Adrenal gland (tissue), 12 donors: ENCODE measurements around the gene PRKN. TPM values are rescaled to one million over a fixed set of nuclear protein-coding genes. Genes with fewer than 3 reads are reported as not detected.

Source experiments
- DNase-seq, 7 donors: peaks; one replicate each; pipeline ENCODE4 v3.0.0-alpha.2; 2019 to 2020
- H3K27ac ChIP-seq, 5 donors: fragments of 200-600 bp; sonication (generic) in 4 of 5; 1 replicate in 3 of 5; 2 replicates in 2 of 5; pipeline versions ENCODE4 v1.5.1 to v1.8.0; 2016 to 2020; ENCODE audit warnings: mild to moderate bottlenecking in 1 of 5
- H3K27me3 ChIP-seq: fragments of 200-600 bp; 2 replicates; pipeline ENCODE4 v1.8.0; 2021
- H3K36me3 ChIP-seq, 2 donors: fragments of 200-600 bp; replicated peaks in 1 of 2; 1 replicate in 1 of 2; 2 replicates in 1 of 2; pipeline versions ENCODE4 v1.5.1 to v1.8.0; 2018 to 2022
- H3K4me1 ChIP-seq, 2 donors: fragments of 200-600 bp; replicated peaks in 1 of 2; 1 replicate in 1 of 2; 2 replicates in 1 of 2; pipeline versions ENCODE4 v1.5.1 to v1.8.0; 2018 to 2021
- H3K4me3 ChIP-seq, 4 donors: fragments of 200-600 bp; sonication (generic) in 3 of 4; one replicate each; pipeline ENCODE4 v1.5.1; 2016 to 2018
- H3K9me3 ChIP-seq, 3 donors: fragments of 200-600 bp; sonication (generic) in 1 of 3; replicated peaks in 1 of 3; 1 replicate in 2 of 3; 2 replicates in 1 of 3; pipeline versions ENCODE4 v1.5.1 to v1.8.0; 2016 to 2021
- CTCF ChIP-seq, 6 experiments: fragments of 450-650 bp in 4 of 6; fragments of 200-600 bp in 2 of 6; sonication (generic) in 1 of 6; IDR thresholded peaks; 1 replicate in 5 of 6; 2 replicates in 1 of 6; pipeline versions ENCODE4 v1.5.1 to v1.8.0; 2016 to 2021; ENCODE audit warnings: antibody characterized with exemption in 6 of 6, mild to moderate bottlenecking in 2 of 6, moderate library complexity in 1 of 6
- POLR2A ChIP-seq, 2 donors: fragments of 450-650 bp; IDR thresholded peaks; one replicate each; pipeline ENCODE4 v1.6.1; 2017; ENCODE audit warnings: antibody characterized with exemption in 2 of 2, mild to moderate bottlenecking in 2 of 2, moderate library complexity in 1 of 2
- WGBS, 4 donors: extraction: QIAGEN DNeasy Blood & Tissue Kit in 2 of 4; methylation state at CpG; one replicate each; pipeline versions ENCODE4 v1.1.5 to v1.1.7; 2013 to 2017; 5-methylcytosine and 5-hydroxymethylcytosine counted together
- intact Hi-C, 2 donors: fragments of 100-400 bp; cut with DNase I; formaldehyde crosslinking; loops; one replicate each; pipeline versions ENCODE4 v1.14.1 to v1.15.0; 2022 to 2023
- polyA plus RNA-seq, 3 donors: library from polyadenylated mRNA; stranded (reverse); fragments of 200-250 nt in 2 of 3; fragments of 350-450 nt in 1 of 3; fragmentation: Illumina TruSeq in 1 of 3; extraction: RNeasy Lipid Tissue Mini Kit (QIAGEN cat#74804) in 1 of 3; gene quantifications; one replicate each; pipeline ENCODE4 v1.2.3, GENCODE V29; 2013 to 2014
- total RNA-seq, 9 donors: library from RNA; depleted of rRNA in 4 of 9; stranded (reverse); fragments of >200 nt in 4 of 9; fragments of 120-200 nt in 1 of 9; fragmentation: NEBNext Ultra II Directional in 1 of 9; extraction: Animal tissue kit (Norgen Biotek cat#: 25700) in 1 of 9; gene quantifications; one replicate each; pipeline versions ENCODE4 v1.1.0 to v1.2.4, GENCODE V29; 2013 to 2023
- donor health status: healthy with polysubstance abuse.
- donor health status: Bipolar disorder and iron deficiency.
- donor health status: DM: yes; HTN: yes; CAD: no.
- donor health status: DM: no; HTN: no; CAD: no.
- donor health status: DM: no; HTN: no; CAD: no.
- donor health status: DM: yes; HTN: yes; CAD: no.

PRKN gene
- total and polyA plus RNA-seq, 12 donors: 1.9 to 159 (median 13.3) TPM

GRCh38 chr6:161711515-161711914, 1016.1 kb downstream of the PRKN start:
- Histone ChIP-seq H3K27ac (no peak overlapping the region), H3K9me3 (no peaks in the 10 kb centered on the region), H3K36me3 (no peaks in the 10 kb centered on the region), H3K4me3 (no peak overlapping the region), H3K27me3 (no peaks in the 10 kb centered on the region), H3K4me1 (no peaks in the 10 kb centered on the region)
- no peak for DNase-seq
- TF ChIP-seq CTCF (IDR thresholded peaks at IDR 0.05): no peak
- no peak for TF ChIP-seq POLR2A (IDR thresholded peaks at IDR 0.05)
- intact Hi-C loops: no loop called here

GRCh38 chr6:161710698-161711097, 1016.9 kb downstream of the PRKN start:
- Histone ChIP-seq H3K27me3 (no peaks in the 10 kb centered on the region), H3K9me3 (no peaks in the 10 kb centered on the region), H3K4me1 (no peaks in the 10 kb centered on the region), H3K4me3 (no peak overlapping the region), H3K36me3 (no peaks in the 10 kb centered on the region), H3K27ac (no peak overlapping the region)
- WGBS, 4 donors: 77 to 80% (median 79%) methylated on average over 2 of the region's 2 CpGs
- intact Hi-C loops: no loop called here
- TF ChIP-seq CTCF (IDR thresholded peaks at IDR 0.05): no peak
- no peak for TF ChIP-seq POLR2A (IDR thresholded peaks at IDR 0.05)
- DNase-seq: no peak

GRCh38 chr6:161701056-161701455, 1026.5 kb downstream of the PRKN start:
- 46 to 72% (median 55%) methylated on average over 1 of the region's 1 CpG for WGBS, 4 donors
- H3K36me3 ChIP-seq: no peaks in the 10 kb centered on the region
- H3K9me3 ChIP-seq: no peaks in the 10 kb centered on the region
- H3K27ac ChIP-seq: no peak overlapping the region
- intact Hi-C loops: no loop called here
- TF ChIP-seq POLR2A (IDR thresholded peaks at IDR 0.05) (no peak), CTCF (IDR thresholded peaks at IDR 0.05) (no peak)
- peaks cover 0 to 9% of the 10 kb centered on the region in 2 donors for H3K4me1 ChIP-seq
- H3K27me3 ChIP-seq: no peaks in the 10 kb centered on the region
- H3K4me3 ChIP-seq: no peak overlapping the region
- DNase-seq: no peak

- Histone ChIP-seq H3K36me3 (no peaks in the 10 kb centered on the region), H3K4me1 (peaks cover 0 to 9% of the 10 kb centered on the region in 2 donors), H3K4me3 (no peak overlapping the region), H3K9me3 (no peaks in the 10 kb centered on the region), H3K27ac (peak overlapping the region in 1 of 5 donors; percentile 26), H3K27me3 (no peaks in the 10 kb centered on the region)
- peak in 6 of 7 donors; percentile 17 to 60 (median 39) for DNase-seq
- intact Hi-C loops: loop anchor here in 1 of 2 donors (10.0 kb wide), 1 partner anchor 282 kb away; no protein-coding TSS in a partner anchor
- no peak for TF ChIP-seq CTCF (IDR thresholded peaks at IDR 0.05)
- no peak for TF ChIP-seq POLR2A (IDR thresholded peaks at IDR 0.05)
- WGBS, 4 donors: 28 to 41% (median 40%) methylated on average over 2 of the region's 2 CpGs
These were observed 1030.8 kb downstream of the PRKN start for GRCh38 chr6:161696801-161697200.
